Measurements from ENCODE around the gene ROBO2.

Gene ROBO2

GRCh38 chr3:77247817-77248216, 207.9 kb downstream of the ROBO2 start:
- TF ChIP-seq CTCF (IDR thresholded peaks at IDR 0.05; ENCODE audit: borderline replicate concordance, insufficient read depth, low read depth, low read length), result no peak
- H3K4me3 ChIP-seq (ENCODE audit: low read depth, low read length), result no peak overlapping the region

GRCh38 chr3:77248420-77248819, 208.5 kb downstream of the ROBO2 start:
- no peak for TF ChIP-seq CTCF (IDR thresholded peaks at IDR 0.05; ENCODE audit: borderline replicate concordance, insufficient read depth, low read depth, low read length)
- H3K4me3 ChIP-seq (ENCODE audit: low read depth, low read length), result no peak overlapping the region

- no peak overlapping the region for H3K4me3 ChIP-seq (ENCODE audit: low read depth, low read length)
- TF ChIP-seq CTCF (IDR thresholded peaks at IDR 0.05; ENCODE audit: borderline replicate concordance, insufficient read depth, low read depth, low read length), result no peak
These were observed 211.2 kb downstream of the ROBO2 start for GRCh38 chr3:77251136-77251535.

GRCh38 chr3:77254967-77255831, 215.3 kb downstream of the ROBO2 start:
- no peak overlapping the region for H3K4me3 ChIP-seq (ENCODE audit: low read depth, low read length)
- TF ChIP-seq CTCF (IDR thresholded peaks at IDR 0.05; ENCODE audit: borderline replicate concordance, insufficient read depth, low read depth, low read length), result peak; percentile 50; the same call in 1 of the 2 replicates

- H3K4me3 ChIP-seq (ENCODE audit: low read depth, low read length), result no peak overlapping the region
- TF ChIP-seq CTCF (IDR thresholded peaks at IDR 0.05; ENCODE audit: borderline replicate concordance, insufficient read depth, low read depth, low read length), result no peak
These were observed 216.9 kb downstream of the ROBO2 start for GRCh38 chr3:77256584-77257503.

- TF ChIP-seq CTCF (IDR thresholded peaks at IDR 0.05; ENCODE audit: borderline replicate concordance, insufficient read depth, low read depth, low read length), result no peak
- H3K4me3 ChIP-seq (ENCODE audit: low read depth, low read length), result no peak overlapping the region
These were observed 219.8 kb downstream of the ROBO2 start for GRCh38 chr3:77259694-77260093.

Data from GM12875 (cell line).